Activated naive CD8-positive, alpha-beta T cell treated with anti-CD3 and anti-CD28 coated beads, Interleukin-2, amount 50 U/mL, for 16 hours (primary cell): ENCODE measurements around the gene GNA15.
"Not testable (repeated sequence)": the region's sequence is repeated elsewhere in the genome, so short reads cannot be mapped to it uniquely, and the experiment has no call there.

Experiments used
- DNase-seq: peaks from one replicate; pipeline ENCODE4 v3.0.0-alpha.2; 2020; ENCODE audit warnings: low read depth, low spot score

The GNA15 gene

GRCh38 chr19:3190921-3191805 is 55.3 kb downstream of the GNA15 start:
- DNase-seq, result no peak

GRCh38 chr19:3191806-3192104 is 55.9 kb downstream of the GNA15 start:
- DNase-seq, result not testable (repeated sequence)

GRCh38 chr19:3192228-3192635 is 56.4 kb downstream of the GNA15 start:
- no peak for DNase-seq

GRCh38 chr19:3192684-3193083 is 56.9 kb downstream of the GNA15 start:
- no peak for DNase-seq

- no peak for DNase-seq
Measured at GRCh38 chr19:3193256-3194105, 57.6 kb downstream of the GNA15 start.

- no peak for DNase-seq
Measured at GRCh38 chr19:3194106-3195087, 58.6 kb downstream of the GNA15 start.

- DNase-seq, result no peak
Measured at GRCh38 chr19:3196064-3196932, 60.5 kb downstream of the GNA15 start.

- no peak for DNase-seq
Measured at GRCh38 chr19:3196933-3197205, 61.0 kb downstream of the GNA15 start.

GRCh38 chr19:3198901-3199700 is 63.3 kb downstream of the GNA15 start:
- no peak for DNase-seq

GRCh38 chr19:3201072-3201700 is 65.4 kb downstream of the GNA15 start:
- no peak for DNase-seq

GRCh38 chr19:3201911-3202310 is 66.1 kb downstream of the GNA15 start:
- DNase-seq, result no peak

- DNase-seq, result no peak
Measured at GRCh38 chr19:3202346-3202745, 66.5 kb downstream of the GNA15 start.

GRCh38 chr19:3202895-3203294 is 67.1 kb downstream of the GNA15 start:
- not testable (repeated sequence) for DNase-seq

- no peak for DNase-seq
Measured at GRCh38 chr19:3203805-3204645, 68.2 kb downstream of the GNA15 start.

GRCh38 chr19:3204646-3205275 is 68.9 kb downstream of the GNA15 start:
- no peak for DNase-seq

GRCh38 chr19:3206216-3206953 is 70.6 kb downstream of the GNA15 start:
- no peak for DNase-seq

- DNase-seq, result no peak
Measured at GRCh38 chr19:3207461-3208242, 71.8 kb downstream of the GNA15 start.
